Stomach smooth muscle (tissue), 2 donors: Measurements from ENCODE around the gene BAD.

Experiments used
- H3K27ac ChIP-seq: one replicate; pipeline ENCODE4 v1.7.0; 2013; ENCODE audit warnings: mild to moderate bottlenecking, low read length, inconsistent platforms
- H3K27me3 ChIP-seq, 2 donors: one replicate each; pipeline ENCODE4 v1.7.0; 2013; ENCODE audit warnings: low read length in 2 of 2; ENCODE audit not compliant: insufficient read depth in 2 of 2, control insufficient read depth in 1 of 2
- H3K36me3 ChIP-seq, 2 donors: one replicate each; pipeline ENCODE4 v1.7.0; 2013; ENCODE audit warnings: low read length in 2 of 2; ENCODE audit not compliant: control insufficient read depth in 2 of 2, insufficient read depth in 2 of 2
- H3K4me1 ChIP-seq: one replicate; pipeline ENCODE4 v1.7.0; 2013; ENCODE audit warnings: low read length; ENCODE audit not compliant: control insufficient read depth, insufficient read depth
- H3K4me3 ChIP-seq, 2 donors: one replicate each; pipeline ENCODE4 v1.7.0; 2013; ENCODE audit warnings: low read length in 2 of 2
- H3K9ac ChIP-seq, 2 donors: one replicate each; pipeline ENCODE4 v1.7.0; 2013; ENCODE audit warnings: low read length in 2 of 2, mild to moderate bottlenecking in 1 of 2
- H3K9me3 ChIP-seq, 2 donors: one replicate each; pipeline ENCODE4 v1.7.0; 2013; ENCODE audit warnings: low read length in 2 of 2; ENCODE audit not compliant: control insufficient read depth in 2 of 2
- donor health status: healthy.
- donor health status: Pancreatic carcinoma.

The BAD gene

GRCh38 chr11:64230171-64230984, 54.1 kb downstream of the BAD start, which contains the start of gene DNAJC4:
TSS of gene DNAJC4 (plus strand) at chr11:64230548. CDS start at chr11:64230855, 307 bp downstream.
- H3K9me3 ChIP-seq: no peaks in the 10 kb centered on the region
- H3K9ac ChIP-seq: peak within 1 kb of the TSS; percentile 80 to 94
- peaks cover 68% of the 10 kb centered on the region for H3K4me1 ChIP-seq
- no peaks in the 10 kb centered on the region for H3K36me3 ChIP-seq
- H3K27me3 ChIP-seq: no peaks in the 10 kb centered on the region
- peak within 1 kb of the TSS; percentile 91 for H3K27ac ChIP-seq
- H3K4me3 ChIP-seq: peak within 1 kb of the TSS; percentile 84 to 86

GRCh38 chr11:64229744-64230170, 54.7 kb downstream of the BAD start:
- Histone ChIP-seq H3K36me3 (no peaks in the 10 kb centered on the region), H3K27ac (peak overlapping the region; percentile 91), H3K9me3 (no peaks in the 10 kb centered on the region), H3K4me3 (peak overlapping the region; percentile 84 to 86), H3K27me3 (no peaks in the 10 kb centered on the region), H3K9ac (peak overlapping the region; percentile 80 to 94), H3K4me1 (peaks cover 68% of the 10 kb centered on the region)

- peaks cover 0 to under 1% of the 10 kb centered on the region in 2 donors for H3K36me3 ChIP-seq
- H3K27me3 ChIP-seq: no peaks in the 10 kb centered on the region
- no peaks in the 10 kb centered on the region for H3K9me3 ChIP-seq
- H3K27ac ChIP-seq: peak overlapping the region; percentile 91
- peak overlapping the region; percentile 80 to 94 for H3K9ac ChIP-seq
- peaks cover 70% of the 10 kb centered on the region for H3K4me1 ChIP-seq
- H3K4me3 ChIP-seq: peak overlapping the region; percentile 84 to 86
These were observed 55.2 kb downstream of the BAD start for GRCh38 chr11:64229090-64229743.

- Histone ChIP-seq H3K4me1 (peaks cover 55% of the 10 kb centered on the region), H3K4me3 (peak overlapping the region; percentile 93), H3K36me3 (peaks cover 0 to 8% of the 10 kb centered on the region in 2 donors), H3K27ac (no peak overlapping the region), H3K27me3 (no peaks in the 10 kb centered on the region), H3K9ac (peak overlapping the region; percentile 91 to 98), H3K9me3 (no peaks in the 10 kb centered on the region)
These were observed 57.0 kb downstream of the BAD start for GRCh38 chr11:64227405-64227956.

GRCh38 chr11:64226507-64227051, 57.9 kb downstream of the BAD start:
- Histone ChIP-seq H3K4me3 (peak overlapping the region; percentile 93), H3K36me3 (peaks cover 0 to 9% of the 10 kb centered on the region in 2 donors), H3K4me1 (peaks cover 46% of the 10 kb centered on the region), H3K9ac (peak overlapping the region; percentile 91 to 98), H3K9me3 (no peaks in the 10 kb centered on the region), H3K27me3 (no peaks in the 10 kb centered on the region), H3K27ac (peak overlapping the region; percentile 73)

- Histone ChIP-seq H3K27ac (peak within 1 kb of the TSS; percentile 73), H3K36me3 (peaks cover 0 to 9% of the 10 kb centered on the region in 2 donors), H3K4me1 (peaks cover 41% of the 10 kb centered on the region), H3K27me3 (no peaks in the 10 kb centered on the region), H3K9ac (peak within 1 kb of the TSS; percentile 91 to 98), H3K9me3 (no peaks in the 10 kb centered on the region), H3K4me3 (peak within 1 kb of the TSS; percentile 93)
These were observed 58.6 kb downstream of the BAD start, which contains the start of the genes NUDT22 and TRPT1 for GRCh38 chr11:64225608-64226506. TSS of gene NUDT22 (plus strand) at chr11:64226274. CDS start at chr11:64226653, 379 bp downstream. TSS of gene TRPT1 (minus strand) at chr11:64226186. CDS start at chr11:64225860, 326 bp downstream.

- Histone ChIP-seq H3K9ac (peak overlapping the region; percentile 86 to 98), H3K4me3 (peak overlapping the region; percentile 93), H3K4me1 (peaks cover 38% of the 10 kb centered on the region), H3K27ac (peak overlapping the region; percentile 73), H3K27me3 (no peaks in the 10 kb centered on the region), H3K9me3 (no peaks in the 10 kb centered on the region), H3K36me3 (peaks cover 0 to 9% of the 10 kb centered on the region in 2 donors)
These were observed 59.4 kb downstream of the BAD start for GRCh38 chr11:64224891-64225607.

GRCh38 chr11:64224151-64224890, 60.1 kb downstream of the BAD start:
- no peaks in the 10 kb centered on the region for H3K9me3 ChIP-seq
- peaks cover 30% of the 10 kb centered on the region for H3K4me1 ChIP-seq
- no peak overlapping the region for H3K9ac ChIP-seq
- H3K27ac ChIP-seq: no peak overlapping the region
- no peaks in the 10 kb centered on the region for H3K27me3 ChIP-seq
- H3K4me3 ChIP-seq: no peak overlapping the region
- peaks cover 0 to 9% of the 10 kb centered on the region in 2 donors for H3K36me3 ChIP-seq
